ENCODE data around the gene UBE2F.
A peak's percentile ranks its signal among the peaks of the same experiment; 100 is the strongest.

Gene UBE2F, protein sequence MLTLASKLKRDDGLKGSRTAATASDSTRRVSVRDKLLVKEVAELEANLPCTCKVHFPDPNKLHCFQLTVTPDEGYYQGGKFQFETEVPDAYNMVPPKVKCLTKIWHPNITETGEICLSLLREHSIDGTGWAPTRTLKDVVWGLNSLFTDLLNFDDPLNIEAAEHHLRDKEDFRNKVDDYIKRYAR
- long read RNA-seq, transcript UBE2F-201 (10 exons, 2,009 nt) = major isoform, 46 of 105 reads
- long read RNA-seq, transcript UBE2F-215 (9 exons, 1,242 nt) = minor isoform, 31 of 105 reads
- long read RNA-seq, partial matches to known transcripts = 1 of 105 reads
- long read RNA-seq, other reads (novel, unspliced or antisense) = 23 of 105 reads

DNA sequence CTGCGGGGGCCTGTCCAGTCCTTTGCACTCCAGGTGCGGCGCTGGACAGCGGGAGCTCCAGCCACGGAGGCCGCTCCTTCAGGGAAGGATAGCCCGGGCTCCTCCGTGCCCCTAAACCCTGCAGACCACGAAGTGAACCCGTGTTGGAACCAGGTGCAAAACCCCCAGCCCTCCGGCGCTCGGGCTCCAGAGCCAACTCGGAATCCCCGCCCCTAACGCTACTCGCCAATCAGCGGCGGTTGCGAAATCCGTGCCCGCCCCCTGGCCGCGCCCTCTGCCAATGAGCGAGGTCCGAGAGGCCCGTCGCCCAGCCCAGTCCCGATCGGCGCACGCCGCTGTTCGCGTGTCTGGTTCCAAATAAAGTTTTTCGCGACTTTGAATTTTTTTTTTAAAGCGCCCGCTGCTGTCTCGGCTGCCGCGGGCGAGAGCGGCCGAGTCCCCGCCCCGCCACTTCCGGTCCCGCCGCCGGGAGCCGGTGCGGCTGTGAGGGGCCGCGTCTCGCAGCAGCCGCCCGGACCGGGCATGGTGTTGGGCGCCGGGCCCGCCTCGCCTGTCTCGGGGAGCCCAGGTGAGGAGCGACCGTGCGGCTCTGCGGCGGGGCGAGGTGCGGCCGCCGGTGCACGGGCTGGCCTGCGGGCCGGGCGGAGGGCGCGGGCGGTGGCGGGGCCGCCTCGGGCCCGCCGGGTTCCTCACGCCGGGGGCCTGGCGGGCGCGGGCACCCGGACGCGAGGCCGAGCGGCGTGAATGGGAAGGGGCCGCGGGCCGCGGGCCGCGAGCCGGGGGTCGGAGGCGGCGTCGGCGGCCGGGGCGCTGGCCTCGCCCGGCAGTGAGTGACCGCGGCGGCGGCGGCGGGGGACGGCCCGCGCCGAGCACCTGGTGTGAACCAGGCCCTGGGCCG, at the start of gene UBE2F:
TSS of gene UBE2F (plus strand) at position 450 of the 898 bp plus-strand sequence. CDS start 6,094 bp downstream, outside the sequence.
- H3K27ac ChIP-seq (replicated peaks) = no peak within 1 kb of the TSS
- TF ChIP-seq SPI1 (IDR thresholded peaks at IDR 0.05; ENCODE audit: borderline replicate concordance, low read depth) (no peak), GABPA (IDR thresholded peaks at IDR 0.05; ENCODE audit: low read depth) (peak; percentile 65), POLR2AphosphoS5 (IDR thresholded peaks at IDR 0.05; ENCODE audit: low read depth) (0 out of 2 replicates have a peak, but pooled peaks have one; percentile 30)
- TF ChIP-seq, protein P1, sequence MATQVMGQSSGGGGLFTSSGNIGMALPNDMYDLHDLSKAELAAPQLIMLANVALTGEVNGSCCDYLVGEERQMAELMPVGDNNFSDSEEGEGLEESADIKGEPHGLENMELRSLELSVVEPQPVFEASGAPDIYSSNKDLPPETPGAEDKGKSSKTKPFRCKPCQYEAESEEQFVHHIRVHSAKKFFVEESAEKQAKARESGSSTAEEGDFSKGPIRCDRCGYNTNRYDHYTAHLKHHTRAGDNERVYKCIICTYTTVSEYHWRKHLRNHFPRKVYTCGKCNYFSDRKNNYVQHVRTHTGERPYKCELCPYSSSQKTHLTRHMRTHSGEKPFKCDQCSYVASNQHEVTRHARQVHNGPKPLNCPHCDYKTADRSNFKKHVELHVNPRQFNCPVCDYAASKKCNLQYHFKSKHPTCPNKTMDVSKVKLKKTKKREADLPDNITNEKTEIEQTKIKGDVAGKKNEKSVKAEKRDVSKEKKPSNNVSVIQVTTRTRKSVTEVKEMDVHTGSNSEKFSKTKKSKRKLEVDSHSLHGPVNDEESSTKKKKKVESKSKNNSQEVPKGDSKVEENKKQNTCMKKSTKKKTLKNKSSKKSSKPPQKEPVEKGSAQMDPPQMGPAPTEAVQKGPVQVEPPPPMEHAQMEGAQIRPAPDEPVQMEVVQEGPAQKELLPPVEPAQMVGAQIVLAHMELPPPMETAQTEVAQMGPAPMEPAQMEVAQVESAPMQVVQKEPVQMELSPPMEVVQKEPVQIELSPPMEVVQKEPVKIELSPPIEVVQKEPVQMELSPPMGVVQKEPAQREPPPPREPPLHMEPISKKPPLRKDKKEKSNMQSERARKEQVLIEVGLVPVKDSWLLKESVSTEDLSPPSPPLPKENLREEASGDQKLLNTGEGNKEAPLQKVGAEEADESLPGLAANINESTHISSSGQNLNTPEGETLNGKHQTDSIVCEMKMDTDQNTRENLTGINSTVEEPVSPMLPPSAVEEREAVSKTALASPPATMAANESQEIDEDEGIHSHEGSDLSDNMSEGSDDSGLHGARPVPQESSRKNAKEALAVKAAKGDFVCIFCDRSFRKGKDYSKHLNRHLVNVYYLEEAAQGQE (IDR thresholded peaks at IDR 0.05; ENCODE audit: insufficient replicate concordance, low read depth) = peak; percentile 19
- TF ChIP-seq, protein P2, sequence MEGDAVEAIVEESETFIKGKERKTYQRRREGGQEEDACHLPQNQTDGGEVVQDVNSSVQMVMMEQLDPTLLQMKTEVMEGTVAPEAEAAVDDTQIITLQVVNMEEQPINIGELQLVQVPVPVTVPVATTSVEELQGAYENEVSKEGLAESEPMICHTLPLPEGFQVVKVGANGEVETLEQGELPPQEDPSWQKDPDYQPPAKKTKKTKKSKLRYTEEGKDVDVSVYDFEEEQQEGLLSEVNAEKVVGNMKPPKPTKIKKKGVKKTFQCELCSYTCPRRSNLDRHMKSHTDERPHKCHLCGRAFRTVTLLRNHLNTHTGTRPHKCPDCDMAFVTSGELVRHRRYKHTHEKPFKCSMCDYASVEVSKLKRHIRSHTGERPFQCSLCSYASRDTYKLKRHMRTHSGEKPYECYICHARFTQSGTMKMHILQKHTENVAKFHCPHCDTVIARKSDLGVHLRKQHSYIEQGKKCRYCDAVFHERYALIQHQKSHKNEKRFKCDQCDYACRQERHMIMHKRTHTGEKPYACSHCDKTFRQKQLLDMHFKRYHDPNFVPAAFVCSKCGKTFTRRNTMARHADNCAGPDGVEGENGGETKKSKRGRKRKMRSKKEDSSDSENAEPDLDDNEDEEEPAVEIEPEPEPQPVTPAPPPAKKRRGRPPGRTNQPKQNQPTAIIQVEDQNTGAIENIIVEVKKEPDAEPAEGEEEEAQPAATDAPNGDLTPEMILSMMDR (IDR thresholded peaks at IDR 0.05; ENCODE audit: insufficient read depth, low read length) = no peak
- peak within 1 kb of the TSS; percentile 84 for H3K4me3 ChIP-seq (replicated peaks; ENCODE audit: insufficient read depth, low read length)

DNA sequence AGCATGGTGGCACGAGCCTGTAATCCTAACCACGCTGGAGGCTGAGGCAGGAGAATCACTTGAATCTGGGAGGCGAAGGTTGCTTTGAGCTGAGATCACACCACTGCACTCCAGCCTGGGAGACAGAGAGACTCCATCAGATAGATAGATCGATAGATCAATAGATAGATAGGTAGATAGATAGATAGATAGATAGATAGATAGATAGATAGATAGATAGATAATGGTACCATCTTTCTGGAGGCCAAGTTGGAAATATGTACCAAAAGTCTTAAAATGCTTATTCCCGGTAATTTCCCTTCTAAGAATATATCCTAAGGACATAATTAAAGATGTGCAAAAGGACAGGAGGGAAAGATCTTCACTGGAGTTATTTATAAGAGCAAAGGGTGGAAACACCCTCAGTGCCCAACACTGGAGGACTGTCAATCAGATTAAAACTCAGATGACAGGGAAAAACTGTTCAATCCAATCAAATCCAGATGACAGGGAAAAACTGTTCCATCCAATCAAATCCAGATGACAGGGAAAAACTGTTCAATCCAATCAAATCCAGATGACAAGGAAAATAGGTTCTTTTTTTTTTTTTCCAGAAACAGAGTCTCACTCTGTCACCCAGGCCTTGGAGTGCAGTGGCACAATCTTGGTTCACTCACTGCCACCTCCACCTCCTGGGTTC, 49.0 kb upstream of the UBE2F start:
- no peak for DNase-seq (ENCODE audit: low read depth in 1 of 2, low spot score in 1 of 2)
- no peaks in the 10 kb centered on the region for H3K27me3 ChIP-seq (ENCODE audit: insufficient read depth, poor library complexity, severe bottlenecking)
- no peak overlapping the region for H3K27ac ChIP-seq (replicated peaks)
- TF ChIP-seq, protein P1 (IDR thresholded peaks at IDR 0.05; ENCODE audit: insufficient replicate concordance, low read depth) = no peak
- TF ChIP-seq, protein P2 (IDR thresholded peaks at IDR 0.05; ENCODE audit: insufficient read depth, low read length) = no peak
- TF ChIP-seq GABPA (IDR thresholded peaks at IDR 0.05; ENCODE audit: low read depth) (no peak), POLR2AphosphoS5 (IDR thresholded peaks at IDR 0.05; ENCODE audit: low read depth) (no peak), SPI1 (IDR thresholded peaks at IDR 0.05; ENCODE audit: borderline replicate concordance, low read depth) (no peak)
- H3K4me3 ChIP-seq (replicated peaks; ENCODE audit: insufficient read depth, low read length) = no peak overlapping the region

More for the DNA sequence above, at the start of gene UBE2F:
- no peaks in the 10 kb centered on the region for H3K27me3 ChIP-seq (ENCODE audit: insufficient read depth, poor library complexity, severe bottlenecking)
- peak; percentile 91 to 96 for DNase-seq (ENCODE audit: low read depth in 1 of 2, low spot score in 1 of 2)

DNA sequence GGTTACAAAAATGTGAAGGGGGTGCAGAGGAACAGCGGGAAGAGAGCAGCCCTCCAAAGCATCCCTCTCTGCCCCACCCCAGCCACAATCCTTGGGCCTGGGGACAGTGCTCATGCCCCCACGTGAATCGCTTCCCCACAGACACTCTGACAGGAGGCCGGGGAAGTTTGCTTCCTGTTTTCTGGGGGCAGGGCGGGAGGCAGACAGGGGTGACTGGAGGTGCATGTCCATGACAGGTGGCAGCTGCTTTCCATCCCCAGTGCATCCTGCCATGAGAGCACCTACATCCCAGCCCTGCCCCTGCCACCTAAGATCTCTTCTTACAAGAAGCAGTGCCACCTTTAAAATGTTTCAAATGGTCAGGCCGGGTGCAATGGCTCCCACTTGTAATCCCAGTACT, 47.2 kb upstream of the UBE2F start:
- Histone ChIP-seq H3K27me3 (ENCODE audit: insufficient read depth, poor library complexity, severe bottlenecking) (no peaks in the 10 kb centered on the region), H3K4me3 (replicated peaks; ENCODE audit: insufficient read depth, low read length) (no peak overlapping the region), H3K27ac (replicated peaks) (no peak overlapping the region)
- TF ChIP-seq, protein P2 (IDR thresholded peaks at IDR 0.05; ENCODE audit: insufficient read depth, low read length) = no peak
- peak; percentile 33; the same call in 1 of the 2 replicates for TF ChIP-seq SPI1 (IDR thresholded peaks at IDR 0.05; ENCODE audit: borderline replicate concordance, low read depth)
- peak in 1 of 2 experiments; percentile 75 for DNase-seq (ENCODE audit: low read depth in 1 of 2, low spot score in 1 of 2)

Measured in HL-60 (cell line).